ENCODE data around the gene BCAM. TPM values are rescaled to one million over a fixed set of nuclear protein-coding genes. Genes with fewer than 3 reads are reported as not detected.

The BCAM gene
- total and polyA plus RNA-seq, 12 donors, result 5.1 to 81.1 (median 44.7) TPM

GRCh38 chr19:44819246-44819832, 10.4 kb downstream of the BCAM start:
- H3K27me3 ChIP-seq, result no peaks in the 10 kb centered on the region
- no peaks in the 10 kb centered on the region for H3K36me3 ChIP-seq (replicated peaks in 1 of 2)
- no peaks in the 10 kb centered on the region for H3K9me3 ChIP-seq (replicated peaks in 1 of 3)
- H3K27ac ChIP-seq, result no peak overlapping the region
- TF ChIP-seq CTCF (IDR thresholded peaks at IDR 0.05) (no peak), POLR2A (IDR thresholded peaks at IDR 0.05) (no peak)
- no peak overlapping the region for H3K4me3 ChIP-seq
- DNase-seq, result no peak
- H3K4me1 ChIP-seq (replicated peaks in 1 of 2), result peaks cover 7% of the 10 kb centered on the region in 2 donors
- WGBS, 4 donors, result 89 to 95% (median 91%) methylated on average over 16 to 28 of the region's 28 CpGs
- intact Hi-C loops (cut with DNase I), result no loop called here

DNA sequence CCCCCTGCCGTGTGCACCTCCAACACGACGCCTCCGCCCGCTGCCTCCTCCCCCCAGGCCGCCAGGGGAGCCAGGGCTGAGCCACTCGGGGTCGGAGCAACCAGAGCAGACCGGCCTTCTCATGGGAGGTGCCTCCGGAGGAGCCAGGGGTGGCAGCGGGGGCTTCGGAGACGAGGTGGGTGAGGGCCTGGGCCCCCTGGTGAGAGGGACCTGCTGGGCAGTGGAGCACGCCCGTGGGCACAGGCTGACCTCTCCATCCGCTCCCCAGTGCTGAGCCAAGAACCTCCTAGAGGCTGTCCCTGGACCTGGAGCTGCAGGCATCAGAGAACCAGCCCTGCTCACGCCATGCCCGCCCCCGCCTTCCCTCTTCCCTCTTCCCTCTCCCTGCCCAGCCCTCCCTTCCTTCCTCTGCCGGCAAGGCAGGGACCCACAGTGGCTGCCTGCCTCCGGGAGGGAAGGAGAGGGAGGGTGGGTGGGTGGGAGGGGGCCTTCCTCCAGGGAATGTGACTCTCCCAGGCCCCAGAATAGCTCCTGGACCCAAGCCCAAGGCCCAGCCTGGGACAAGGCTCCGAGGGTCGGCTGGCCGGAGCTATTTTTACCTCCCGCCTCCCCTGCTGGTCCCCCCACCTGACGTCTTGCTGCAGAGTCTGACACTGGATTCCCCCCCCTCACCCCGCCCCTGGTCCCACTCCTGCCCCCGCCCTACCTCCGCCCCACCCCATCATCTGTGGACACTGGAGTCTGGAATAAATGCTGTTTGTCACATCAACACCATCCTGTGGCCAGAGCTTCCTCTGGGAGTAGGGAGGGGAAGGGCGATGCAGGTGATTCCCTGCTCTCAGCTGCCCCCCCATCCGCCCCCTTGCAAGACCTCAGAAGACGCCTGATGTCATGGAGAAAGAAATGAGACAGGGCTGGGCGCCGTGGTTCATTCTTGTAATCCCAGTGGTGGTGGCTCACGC, 12.0 kb downstream of the BCAM start:
- Histone ChIP-seq H3K27ac (peak overlapping the region in 1 of 5 donors; percentile 75), H3K9me3 (replicated peaks in 1 of 3) (no peaks in the 10 kb centered on the region), H3K4me1 (replicated peaks in 1 of 2) (peaks cover 7% of the 10 kb centered on the region in 2 donors), H3K4me3 (no peak overlapping the region), H3K36me3 (replicated peaks in 1 of 2) (no peaks in the 10 kb centered on the region), H3K27me3 (no peaks in the 10 kb centered on the region)
- intact Hi-C loops (cut with DNase I), result no loop called here
- WGBS, 4 donors, result 6 to 44% (median 23%) methylated on average over 11 to 35 of the region's 35 CpGs
- TF ChIP-seq POLR2A (IDR thresholded peaks at IDR 0.05) (no peak), CTCF (IDR thresholded peaks at IDR 0.05) (peak in 2 of 6 experiments; percentile 3 to 20)
- peak; percentile 57 to 78 (median 64) for DNase-seq

DNA sequence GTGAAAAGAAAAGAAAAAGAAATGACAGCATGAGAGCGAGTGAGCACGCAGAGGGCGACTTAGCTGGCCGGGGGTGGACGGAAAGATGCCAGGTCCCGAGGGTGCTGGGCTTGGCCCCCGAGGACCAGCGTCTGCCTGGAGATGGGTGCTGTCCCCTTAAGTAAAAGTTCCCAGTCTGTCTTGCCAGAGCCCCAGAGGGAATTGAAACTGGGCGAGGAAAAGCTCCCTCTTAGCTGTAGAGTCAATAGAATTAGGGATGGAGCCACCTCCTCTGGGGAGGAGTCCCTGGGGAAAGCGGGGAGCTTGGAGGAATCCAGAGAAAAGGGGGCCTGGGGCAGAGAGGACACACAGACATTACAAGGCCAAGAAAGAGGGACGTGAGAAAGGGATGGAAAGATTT, 13.3 kb downstream of the BCAM start:
- no peak for DNase-seq
- intact Hi-C loops (cut with DNase I), result no loop called here
- Histone ChIP-seq H3K27ac (no peak overlapping the region), H3K27me3 (no peaks in the 10 kb centered on the region), H3K4me1 (replicated peaks in 1 of 2) (peaks cover 7% of the 10 kb centered on the region in 2 donors), H3K4me3 (no peak overlapping the region), H3K9me3 (replicated peaks in 1 of 3) (no peaks in the 10 kb centered on the region), H3K36me3 (replicated peaks in 1 of 2) (no peaks in the 10 kb centered on the region)
- TF ChIP-seq POLR2A (IDR thresholded peaks at IDR 0.05), result no peak
- no peak for TF ChIP-seq CTCF (IDR thresholded peaks at IDR 0.05)
- WGBS, 4 donors, result 58 to 71% (median 65%) methylated on average over 11 of the region's 11 CpGs

- Histone ChIP-seq H3K36me3 (replicated peaks in 1 of 2) (no peaks in the 10 kb centered on the region), H3K27ac (no peak overlapping the region), H3K9me3 (replicated peaks in 1 of 3) (no peaks in the 10 kb centered on the region), H3K4me1 (replicated peaks in 1 of 2) (peaks cover 7% of the 10 kb centered on the region in 2 donors), H3K4me3 (no peak overlapping the region), H3K27me3 (no peaks in the 10 kb centered on the region)
- DNase-seq, result no peak
- intact Hi-C loops (cut with DNase I), result no loop called here
- TF ChIP-seq CTCF (IDR thresholded peaks at IDR 0.05) (no peak), POLR2A (IDR thresholded peaks at IDR 0.05) (no peak)
- WGBS, 4 donors, result 72 to 84% (median 76%) methylated on average over 10 of the region's 10 CpGs
Measured at GRCh38 chr19:44822670-44823372, 13.9 kb downstream of the BCAM start.
